ENCODE data around the gene SPEN. TPM values are rescaled to one million over a fixed set of nuclear protein-coding genes. Genes with fewer than 3 reads are reported as not detected.
"Not testable (repeated sequence)": the region's sequence is repeated elsewhere in the genome, so short reads cannot be mapped to it uniquely, and the experiment has no call there.

Gene SPEN
- total RNA-seq, 1 donor from 2014 or later: 36.8 TPM

- DNase-seq (ENCODE audit: extremely low read depth, low read depth, low spot score): not testable (repeated sequence)
Measured at GRCh38 chr1:15892857-15893599, 45.5 kb downstream of the SPEN start.

- no peak for DNase-seq (ENCODE audit: extremely low read depth, low read depth, low spot score)
Measured at GRCh38 chr1:15895233-15895632, 47.7 kb downstream of the SPEN start.

- not testable (repeated sequence) for DNase-seq (ENCODE audit: extremely low read depth, low read depth, low spot score)
Measured at GRCh38 chr1:15896841-15897610, 49.5 kb downstream of the SPEN start.

DNA sequence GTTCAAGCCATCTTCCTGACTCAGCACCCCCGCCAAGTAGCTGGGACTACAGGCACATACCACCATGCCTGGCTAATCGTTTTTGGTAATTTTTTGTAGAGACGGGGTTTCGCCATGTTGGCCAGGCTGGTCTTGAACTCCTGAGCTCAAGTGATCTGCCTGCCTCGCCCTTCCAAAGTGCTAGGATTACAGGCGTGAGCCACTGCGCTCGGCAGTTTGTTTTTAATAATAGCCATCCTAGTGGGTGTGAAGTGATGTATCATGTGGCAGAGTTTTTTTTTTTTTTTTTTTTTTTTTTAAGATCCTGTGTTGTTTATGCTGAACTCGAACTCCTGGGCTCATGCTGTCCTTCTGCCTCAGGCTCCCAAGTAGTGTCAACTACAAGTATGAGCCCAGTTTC is 51.8 kb downstream of the SPEN start:
- DNase-seq (ENCODE audit: extremely low read depth, low read depth, low spot score): no peak

- DNase-seq (ENCODE audit: extremely low read depth, low read depth, low spot score): no peak
Measured at GRCh38 chr1:15900662-15901279, 53.3 kb downstream of the SPEN start.

DNA sequence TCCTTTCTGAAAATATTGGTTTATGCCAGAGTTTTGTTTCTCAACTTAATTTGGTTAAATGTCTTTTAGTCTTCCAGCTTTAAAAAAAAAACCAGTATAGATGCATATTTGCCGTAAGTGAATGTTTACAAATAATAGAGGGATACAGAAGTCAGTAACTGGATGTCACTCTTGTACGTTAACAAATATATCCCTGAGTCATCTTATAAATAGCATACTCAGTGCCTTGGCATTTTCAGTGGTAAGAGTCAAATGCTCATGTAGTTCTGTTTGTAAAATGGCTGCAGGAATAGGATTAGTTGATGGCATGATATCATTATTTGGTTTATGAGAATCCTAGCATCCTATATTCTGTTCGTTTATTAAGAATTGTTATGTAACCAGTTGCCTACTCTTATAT is 55.4 kb downstream of the SPEN start:
- DNase-seq (ENCODE audit: extremely low read depth, low read depth, low spot score): no peak

- DNase-seq (ENCODE audit: extremely low read depth, low read depth, low spot score): no peak
Measured at GRCh38 chr1:15908597-15908996, 61.1 kb downstream of the SPEN start.

GRCh38 chr1:15911141-15911540 is 63.6 kb downstream of the SPEN start:
- DNase-seq (ENCODE audit: extremely low read depth, low read depth, low spot score): no peak

GRCh38 chr1:15911927-15912326 is 64.4 kb downstream of the SPEN start:
- DNase-seq (ENCODE audit: extremely low read depth, low read depth, low spot score): no peak

- not testable (repeated sequence) for DNase-seq (ENCODE audit: extremely low read depth, low read depth, low spot score)
Measured at GRCh38 chr1:15913607-15914006, 66.1 kb downstream of the SPEN start.

DNA sequence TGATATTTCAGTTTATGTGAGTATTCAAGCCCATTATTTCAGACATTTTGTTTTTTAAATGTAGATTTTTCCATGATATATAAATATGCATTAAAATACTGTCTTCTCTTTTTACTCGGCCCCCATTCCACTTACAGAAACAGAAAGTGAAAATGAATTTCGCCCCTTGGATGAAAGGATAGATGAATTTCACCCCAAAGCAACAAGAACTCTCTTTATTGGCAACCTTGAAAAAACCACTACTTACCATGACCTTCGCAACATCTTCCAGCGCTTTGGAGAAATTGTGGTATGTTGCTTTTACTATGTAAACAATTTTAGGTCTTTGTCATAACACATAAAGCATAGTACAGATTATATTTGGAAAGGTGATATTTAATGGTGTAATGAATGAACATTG is 68.5 kb downstream of the SPEN start:
- DNase-seq (ENCODE audit: extremely low read depth, low read depth, low spot score): no peak

DNA sequence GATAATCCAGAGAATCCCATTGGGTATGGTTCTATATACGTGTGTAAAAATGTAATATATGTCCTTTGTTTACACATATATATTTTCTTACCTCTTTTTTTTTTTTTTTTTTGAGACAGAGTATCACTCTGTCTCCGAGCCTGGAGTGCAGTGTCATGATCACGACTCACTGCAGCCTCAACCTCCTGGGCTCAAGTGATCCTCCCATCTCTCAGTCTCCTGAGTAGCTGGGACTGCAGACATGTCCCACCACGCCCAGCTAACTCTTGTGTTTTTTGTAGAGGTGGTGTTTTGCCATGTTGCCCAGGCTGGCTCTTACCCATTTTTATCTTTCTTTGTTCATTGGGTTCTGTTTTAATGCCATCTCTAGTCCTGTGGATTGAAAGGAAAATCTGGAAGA is 68.9 kb downstream of the SPEN start:
- DNase-seq (ENCODE audit: extremely low read depth, low read depth, low spot score): no peak

GRCh38 chr1:15916916-15917315 is 69.4 kb downstream of the SPEN start:
- DNase-seq (ENCODE audit: extremely low read depth, low read depth, low spot score): no peak

DNA sequence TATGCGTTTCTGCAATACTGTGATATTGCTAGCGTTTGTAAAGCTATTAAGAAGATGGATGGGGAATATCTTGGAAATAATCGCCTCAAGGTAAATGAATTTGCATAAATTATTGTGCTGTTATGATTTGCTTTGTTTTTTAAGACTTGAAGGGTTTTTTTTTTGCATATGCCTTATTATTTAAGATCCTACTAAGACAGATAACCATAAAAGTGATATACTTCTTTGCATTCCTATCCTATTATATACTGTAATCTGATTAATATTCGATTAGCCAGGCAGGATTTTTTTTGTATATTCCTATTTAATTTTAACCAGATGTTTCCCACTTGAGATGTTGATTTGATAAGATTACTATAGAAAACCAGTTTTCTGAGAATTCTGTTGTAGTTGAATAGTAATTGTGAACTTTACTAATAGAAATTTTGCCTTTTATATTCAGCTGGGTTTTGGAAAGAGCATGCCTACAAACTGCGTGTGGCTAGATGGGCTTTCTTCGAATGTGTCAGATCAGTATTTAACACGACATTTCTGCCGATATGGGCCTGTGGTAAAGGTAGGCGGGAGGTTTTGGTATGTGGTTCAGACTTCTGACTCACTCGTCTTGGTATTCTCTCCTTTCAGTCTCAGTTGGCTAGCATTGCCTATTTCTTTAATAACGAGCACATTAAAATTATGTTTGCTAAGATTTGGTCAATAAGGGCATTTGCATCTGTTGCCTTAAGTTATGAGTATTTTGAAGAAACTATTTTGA is 71.6 kb downstream of the SPEN start:
- no peak for DNase-seq (ENCODE audit: extremely low read depth, low read depth, low spot score)

GRCh38 chr1:15923241-15923640 is 75.7 kb downstream of the SPEN start:
- DNase-seq (ENCODE audit: extremely low read depth, low read depth, low spot score): no peak

GRCh38 chr1:15926448-15926847 is 78.9 kb downstream of the SPEN start:
- DNase-seq (ENCODE audit: extremely low read depth, low read depth, low spot score): not testable (repeated sequence)

GRCh38 chr1:15928971-15929965 is 81.8 kb downstream of the SPEN start:
- DNase-seq (ENCODE audit: extremely low read depth, low read depth, low spot score): no peak

- DNase-seq (ENCODE audit: extremely low read depth, low read depth, low spot score): no peak
Measured at GRCh38 chr1:15931401-15931800, 83.9 kb downstream of the SPEN start.

DNA sequence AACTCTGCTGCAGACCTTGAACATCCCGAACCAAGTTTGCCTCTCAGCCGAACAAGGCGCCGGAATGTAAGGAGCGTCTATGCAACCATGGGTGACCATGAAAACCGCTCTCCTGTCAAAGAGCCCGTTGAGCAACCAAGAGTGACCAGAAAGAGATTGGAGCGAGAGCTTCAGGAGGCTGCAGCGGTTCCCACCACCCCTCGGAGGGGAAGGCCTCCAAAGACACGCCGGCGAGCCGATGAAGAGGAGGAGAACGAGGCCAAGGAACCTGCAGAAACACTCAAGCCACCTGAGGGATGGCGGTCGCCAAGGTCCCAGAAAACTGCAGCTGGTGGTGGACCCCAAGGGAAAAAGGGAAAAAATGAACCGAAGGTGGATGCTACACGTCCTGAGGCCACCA is 84.4 kb downstream of the SPEN start:
- no peak for DNase-seq (ENCODE audit: extremely low read depth, low read depth, low spot score)

- no peak for DNase-seq (ENCODE audit: extremely low read depth, low read depth, low spot score)
Measured at GRCh38 chr1:15932612-15933011, 85.1 kb downstream of the SPEN start.
